Right lobe of liver (tissue), 4 donors: Measurements from ENCODE around the gene NPPC.

ENCODE experiments used
- CTCF ChIP-seq, 4 donors: fragments of 200-600 bp in 3 of 4; fragments of 450-650 bp in 1 of 4; IDR thresholded peaks; one replicate each; pipeline versions ENCODE4 v1.5.1 to v1.8.0; 2016 to 2022; ENCODE audit warnings: antibody characterized with exemption in 4 of 4, mild to moderate bottlenecking in 2 of 4
- POLR2A ChIP-seq: fragments of 450-650 bp; IDR thresholded peaks from one replicate; pipeline ENCODE4 v1.6.1; 2017; ENCODE audit warnings: antibody characterized with exemption, mild to moderate bottlenecking
- donor health status: DM: no; HTN: no; CAD: no.
- donor health status: DM: no; HTN: no; CAD: no.
- donor health status: DM: no; HTN: yes; CAD: no.

- no peak for TF ChIP-seq CTCF (IDR thresholded peaks at IDR 0.05)
- TF ChIP-seq POLR2A: no peak
These were observed 16.6 kb downstream of the NPPC start for GRCh38 chr2:231909631-231910030.
